Tibial artery (tissue), 4 donors: ENCODE results near the gene FADS3.

Experiments used
- DNase-seq, 2 donors: peaks; one replicate each; pipeline ENCODE4 v3.0.0-alpha.2; 2019
- H3K27ac ChIP-seq, 2 donors: fragments of 200-600 bp; sonication (generic) in 1 of 2; 1 replicate in 1 of 2; 2 replicates in 1 of 2; pipeline ENCODE4 v1.5.1; 2018 to 2019; ENCODE audit warnings: mild to moderate bottlenecking in 1 of 2
- H3K27me3 ChIP-seq, 2 donors: fragments of 200-600 bp; sonication (generic) in 1 of 2; one replicate each; pipeline versions ENCODE4 v1.5.1 to v1.6.0; 2016 to 2019
- H3K36me3 ChIP-seq, 3 donors: fragments of 200-600 bp; sonication (generic) in 2 of 3; one replicate each; pipeline ENCODE4 v1.5.1; 2016 to 2019; ENCODE audit warnings: mild to moderate bottlenecking in 2 of 3
- H3K4me1 ChIP-seq, 4 donors: fragments of 200-600 bp; sonication (generic) in 2 of 4; 1 replicate in 3 of 4; 2 replicates in 1 of 4; pipeline ENCODE4 v1.5.1; 2016 to 2019
- H3K4me3 ChIP-seq, 2 donors: fragments of 200-600 bp; sonication (generic) in 1 of 2; 1 replicate in 1 of 2; 2 replicates in 1 of 2; pipeline ENCODE4 v1.5.1; 2018 to 2019; ENCODE audit warnings: mild to moderate bottlenecking in 2 of 2
- H3K9me3 ChIP-seq, 3 donors: fragments of 200-600 bp; sonication (generic) in 1 of 3; one replicate each; pipeline ENCODE4 v1.5.1; 2016 to 2019
- CTCF ChIP-seq, 2 experiments: fragments of 200-600 bp in 1 of 2; fragments of 450-650 bp in 1 of 2; IDR thresholded peaks; one replicate each; pipeline ENCODE4 v1.5.1; 2017 to 2019; ENCODE audit warnings: antibody characterized with exemption in 2 of 2, mild to moderate bottlenecking in 1 of 2, moderate library complexity in 1 of 2
- intact Hi-C: fragments of 100-400 bp; cut with DNase I; formaldehyde crosslinking; loops from one replicate; pipeline ENCODE4 v1.15.0; 2023; ENCODE audit warnings: low total_unique reads

Gene FADS3

DNA sequence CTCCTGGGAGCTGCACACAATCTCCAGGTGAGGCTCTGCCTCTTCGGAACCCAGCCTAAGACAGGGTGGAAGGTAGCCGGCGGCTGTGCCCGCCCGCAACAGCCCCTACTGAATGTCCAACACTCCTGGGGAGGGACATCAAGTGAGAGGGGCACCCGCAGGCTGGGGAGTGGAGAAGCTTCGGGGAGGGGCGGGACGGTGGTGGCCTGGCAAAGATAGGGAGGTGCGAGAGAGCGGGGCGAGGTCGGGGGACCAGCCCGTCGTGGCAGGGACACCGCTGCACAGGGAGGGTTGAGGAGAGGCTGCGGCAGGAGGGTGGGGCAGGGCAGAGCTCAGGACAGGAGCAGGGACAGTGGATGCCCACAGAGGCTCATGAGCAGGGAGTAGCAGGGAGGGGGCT is 8.9 kb upstream of the FADS3 start:
- Histone ChIP-seq H3K4me1 (peaks cover 0 to 5% (median 0%) of the 10 kb centered on the region in 4 donors), H3K4me3 (no peak overlapping the region), H3K27me3 (no peaks in the 10 kb centered on the region), H3K27ac (no peak overlapping the region), H3K36me3 (peaks cover 0 to 38% (median 28%) of the 10 kb centered on the region in 3 donors), H3K9me3 (no peaks in the 10 kb centered on the region)
- intact Hi-C loops, result no loop called here
- no peak for DNase-seq
- no peak for TF ChIP-seq CTCF (IDR thresholded peaks at IDR 0.05)

- Histone ChIP-seq H3K4me3 (no peak overlapping the region), H3K27me3 (no peaks in the 10 kb centered on the region), H3K4me1 (peaks cover 0 to 6% (median 0%) of the 10 kb centered on the region in 4 donors), H3K36me3 (peaks cover 0 to 30% (median 20%) of the 10 kb centered on the region in 3 donors), H3K27ac (peak overlapping the region in 1 of 2 donors; percentile 27), H3K9me3 (no peaks in the 10 kb centered on the region)
- peak; percentile 75 to 89 for DNase-seq
- intact Hi-C loops, result loop anchor here (2.0 kb wide), 2 partner anchors 48 to 184 kb away; no protein-coding TSS in a partner anchor
- peak; percentile 99 for TF ChIP-seq CTCF (IDR thresholded peaks at IDR 0.05)
Measured at GRCh38 chr11:61899146-61899841, 7.9 kb upstream of the FADS3 start.

DNA sequence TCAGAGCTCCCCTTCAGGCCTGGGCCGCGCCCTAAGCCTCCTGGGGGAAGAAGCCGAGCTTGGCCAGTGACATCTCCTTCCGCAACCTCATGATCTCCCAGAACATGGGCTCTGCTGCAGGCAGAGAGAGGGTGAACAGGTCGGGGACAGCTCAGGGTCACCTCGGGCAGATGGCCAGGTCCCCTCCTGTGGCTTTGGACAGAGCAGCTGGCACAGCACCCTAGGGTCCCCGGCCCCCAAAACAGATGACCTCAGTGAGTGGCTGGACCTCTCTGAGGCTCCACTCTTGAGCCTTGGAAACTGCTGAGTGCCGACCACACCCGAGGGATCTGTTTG is 6.9 kb upstream of the FADS3 start:
- Histone ChIP-seq H3K27me3 (no peaks in the 10 kb centered on the region), H3K27ac (peak overlapping the region in 1 of 2 donors; percentile 16), H3K36me3 (peaks cover 0 to 21% (median 15%) of the 10 kb centered on the region in 3 donors), H3K9me3 (no peaks in the 10 kb centered on the region), H3K4me1 (peaks cover 0 to 12% (median 0%) of the 10 kb centered on the region in 4 donors), H3K4me3 (no peak overlapping the region)
- no peak for TF ChIP-seq CTCF (IDR thresholded peaks at IDR 0.05)
- intact Hi-C loops, result loop anchor here (2.0 kb wide), 2 partner anchors 49 to 185 kb away; no protein-coding TSS in a partner anchor
- no peak for DNase-seq

GRCh38 chr11:61897387-61898246 is 6.3 kb upstream of the FADS3 start:
- DNase-seq, result peak; percentile 62 to 85
- Histone ChIP-seq H3K27me3 (no peaks in the 10 kb centered on the region), H3K36me3 (peaks cover 0 to 21% (median 15%) of the 10 kb centered on the region in 3 donors), H3K4me1 (peaks cover 0 to 12% (median 0%) of the 10 kb centered on the region in 4 donors), H3K27ac (peak overlapping the region in 1 of 2 donors; percentile 16), H3K4me3 (no peak overlapping the region), H3K9me3 (no peaks in the 10 kb centered on the region)
- intact Hi-C loops, result loop anchor here (2.0 kb wide), 3 partner anchors 49 to 211 kb away; no protein-coding TSS in a partner anchor
- TF ChIP-seq CTCF (IDR thresholded peaks at IDR 0.05), result peak; percentile 83 to 89

GRCh38 chr11:61896665-61897386 is 5.5 kb upstream of the FADS3 start:
- intact Hi-C loops, result loop anchor here (2.0 kb wide), 1 partner anchor 212 kb away; no protein-coding TSS in a partner anchor
- Histone ChIP-seq H3K4me1 (peaks cover 0 to 16% (median 4%) of the 10 kb centered on the region in 4 donors), H3K36me3 (peaks cover 0 to 15% (median 15%) of the 10 kb centered on the region in 3 donors), H3K27me3 (no peaks in the 10 kb centered on the region), H3K4me3 (no peak overlapping the region), H3K27ac (peak overlapping the region in 1 of 2 donors; percentile 16), H3K9me3 (no peaks in the 10 kb centered on the region)
- DNase-seq, result no peak
- TF ChIP-seq CTCF (IDR thresholded peaks at IDR 0.05), result no peak
